Kidney epithelial cell (primary cell): ENCODE data around the gene TAS2R3. TPM values are rescaled to one million over a fixed set of nuclear protein-coding genes. Genes with fewer than 3 reads are reported as not detected.
"Not testable (repeated sequence)": the region's sequence is repeated elsewhere in the genome, so short reads cannot be mapped to it uniquely, and the experiment has no call there.

Source experiments
- DNase-seq: peaks from one replicate; pipeline ENCODE4 v3.0.0-alpha.2; 2010; ENCODE audit warnings: low read depth
- H3K27me3 ChIP-seq: 2 replicates; pipeline ENCODE4 v1.6.0; 2011; ENCODE audit warnings: low read length; ENCODE audit not compliant: control insufficient read depth, insufficient read depth
- H3K36me3 ChIP-seq: 2 replicates; pipeline ENCODE4 v1.5.1; 2011; ENCODE audit warnings: low read length; ENCODE audit not compliant: control insufficient read depth, insufficient read depth
- H3K4me3 ChIP-seq: 2 replicates; pipeline ENCODE4 v1.5.1; 2011; ENCODE audit warnings: low read depth, mild to moderate bottlenecking, control low read depth, low read length
- total RNA-seq: library from RNA; depleted of rRNA; stranded (reverse); fragments of >200 nt; gene quantifications from 2 replicates; pipeline ENCODE4 v1.2.3, GENCODE V29; 2015
- TF ChIP-seq, protein P1 (sequence below): IDR thresholded peaks from 2 replicates; pipeline ENCODE4 v1.5.1; 2011; ENCODE audit warnings: mild to moderate bottlenecking, moderate library complexity, low read length, control low read depth, inconsistent platforms; ENCODE audit not compliant: insufficient read depth, poor library complexity, severe bottlenecking

The TAS2R3 gene
- total RNA-seq, 1 donor from 2014 or later, result 0.29 TPM

DNA sequence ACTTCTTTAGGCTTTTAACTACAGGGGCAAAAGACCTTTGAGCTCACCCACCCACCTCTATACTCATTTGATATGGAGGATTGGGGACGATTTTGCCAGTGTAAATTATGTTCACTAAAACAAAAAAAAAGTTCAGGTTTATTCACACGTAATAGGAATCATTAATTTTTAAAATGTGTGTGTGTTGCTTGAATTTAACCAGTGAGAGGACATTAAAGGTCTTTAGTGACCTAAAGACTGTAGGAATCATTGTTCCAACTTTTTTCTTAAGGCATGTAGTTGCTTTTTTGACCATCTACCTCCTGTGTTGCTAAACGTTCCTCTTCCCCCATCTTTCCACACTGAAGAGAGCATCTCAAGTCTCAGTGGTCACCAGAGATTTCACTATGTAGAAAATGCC lies 24.6 kb upstream of the TAS2R3 start:
- Histone ChIP-seq H3K36me3 (peaks cover 4% of the 10 kb centered on the region), H3K27me3 (no peaks in the 10 kb centered on the region), H3K4me3 (peak overlapping the region; percentile 56)
- no peak for DNase-seq
- TF ChIP-seq, protein P1, sequence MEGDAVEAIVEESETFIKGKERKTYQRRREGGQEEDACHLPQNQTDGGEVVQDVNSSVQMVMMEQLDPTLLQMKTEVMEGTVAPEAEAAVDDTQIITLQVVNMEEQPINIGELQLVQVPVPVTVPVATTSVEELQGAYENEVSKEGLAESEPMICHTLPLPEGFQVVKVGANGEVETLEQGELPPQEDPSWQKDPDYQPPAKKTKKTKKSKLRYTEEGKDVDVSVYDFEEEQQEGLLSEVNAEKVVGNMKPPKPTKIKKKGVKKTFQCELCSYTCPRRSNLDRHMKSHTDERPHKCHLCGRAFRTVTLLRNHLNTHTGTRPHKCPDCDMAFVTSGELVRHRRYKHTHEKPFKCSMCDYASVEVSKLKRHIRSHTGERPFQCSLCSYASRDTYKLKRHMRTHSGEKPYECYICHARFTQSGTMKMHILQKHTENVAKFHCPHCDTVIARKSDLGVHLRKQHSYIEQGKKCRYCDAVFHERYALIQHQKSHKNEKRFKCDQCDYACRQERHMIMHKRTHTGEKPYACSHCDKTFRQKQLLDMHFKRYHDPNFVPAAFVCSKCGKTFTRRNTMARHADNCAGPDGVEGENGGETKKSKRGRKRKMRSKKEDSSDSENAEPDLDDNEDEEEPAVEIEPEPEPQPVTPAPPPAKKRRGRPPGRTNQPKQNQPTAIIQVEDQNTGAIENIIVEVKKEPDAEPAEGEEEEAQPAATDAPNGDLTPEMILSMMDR, result no peak

DNA sequence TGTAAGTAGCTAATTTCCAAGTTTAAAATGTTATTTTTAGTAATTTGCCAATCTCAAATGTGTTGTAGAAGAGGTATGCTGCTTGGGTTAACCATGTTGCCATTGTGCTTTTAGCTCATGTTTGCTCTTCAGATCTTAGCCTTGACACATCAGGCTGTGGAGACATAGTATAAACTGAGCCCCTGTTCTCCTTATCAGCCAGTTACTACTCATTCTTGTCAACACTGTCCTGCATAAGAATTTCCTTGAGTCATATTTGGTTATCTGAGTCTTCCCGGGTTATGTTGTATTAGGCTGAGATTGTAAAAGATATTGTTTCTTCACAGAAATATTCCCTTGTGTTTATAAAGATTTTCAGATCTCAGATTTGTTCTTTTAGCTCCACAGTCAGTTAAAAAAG lies 21.7 kb upstream of the TAS2R3 start:
- H3K4me3 ChIP-seq, result no peak overlapping the region
- H3K27me3 ChIP-seq, result no peaks in the 10 kb centered on the region
- TF ChIP-seq, protein P1, result no peak
- no peak for DNase-seq
- peaks cover 4% of the 10 kb centered on the region for H3K36me3 ChIP-seq

DNA sequence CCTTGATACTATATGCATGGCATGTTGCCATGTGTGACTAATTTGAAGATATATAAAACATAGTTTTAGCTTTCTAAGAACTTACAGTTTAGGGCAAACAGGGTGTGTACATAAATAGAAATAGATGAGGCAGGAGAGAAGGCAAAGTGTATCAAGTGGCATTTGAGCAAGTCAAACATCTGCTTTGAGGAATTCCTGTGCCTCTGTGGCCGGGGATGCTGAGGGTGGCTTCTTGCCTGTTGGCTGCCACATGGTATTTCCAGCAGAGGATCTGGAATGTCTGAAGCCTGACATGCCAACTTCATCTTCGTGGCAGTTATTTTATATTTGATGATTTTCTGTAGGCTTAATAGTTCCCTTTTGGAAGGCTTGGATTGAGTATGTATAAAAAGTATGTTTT lies 19.8 kb upstream of the TAS2R3 start:
- TF ChIP-seq, protein P1, result no peak
- Histone ChIP-seq H3K36me3 (peaks cover 4% of the 10 kb centered on the region), H3K27me3 (no peaks in the 10 kb centered on the region)

DNA sequence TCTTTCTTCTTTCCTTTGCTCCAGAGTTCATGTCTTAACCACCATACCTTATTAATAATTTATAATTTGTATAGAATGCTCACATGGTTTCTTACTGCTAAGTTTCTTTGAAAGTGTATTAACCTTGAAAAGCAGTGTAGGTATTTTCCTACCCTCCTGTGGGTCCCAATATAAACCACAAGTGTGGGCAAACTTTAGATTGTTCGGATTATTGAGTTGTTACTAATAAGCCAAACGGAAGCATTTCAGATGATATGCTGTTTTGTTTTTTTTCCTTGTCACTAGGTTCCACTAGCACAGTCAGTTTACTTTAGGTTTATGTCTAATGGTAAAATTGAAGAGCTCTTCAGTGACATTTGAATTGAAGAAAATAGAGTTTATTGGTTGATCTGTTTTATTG lies 15.5 kb upstream of the TAS2R3 start:
- TF ChIP-seq, protein P1, result no peak
- Histone ChIP-seq H3K27me3 (no peaks in the 10 kb centered on the region), H3K4me3 (no peak overlapping the region), H3K36me3 (peaks cover 2% of the 10 kb centered on the region)
- DNase-seq, result no peak

More for the DNA sequence above, 19.8 kb upstream of the TAS2R3 start:
- DNase-seq, result no peak
- no peak overlapping the region for H3K4me3 ChIP-seq

DNA sequence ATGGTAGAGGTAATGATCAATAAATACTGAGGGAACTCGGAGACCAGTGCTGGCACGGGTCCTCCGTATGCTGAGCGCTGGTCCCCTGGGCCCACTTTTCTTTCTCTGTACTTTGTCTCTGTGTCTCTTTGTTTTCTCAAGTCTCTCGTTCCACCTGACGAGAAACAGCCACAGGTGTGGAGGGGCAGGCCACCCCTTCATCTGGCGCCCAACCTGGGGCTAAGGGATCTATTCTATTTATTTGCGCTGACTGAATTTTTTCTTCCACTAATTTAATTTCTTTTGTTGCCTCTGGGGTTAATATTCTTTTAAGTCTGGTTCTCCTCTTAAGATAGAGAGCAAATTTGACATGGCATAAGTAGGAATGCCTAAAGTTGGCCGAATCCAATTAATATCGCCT lies 12.0 kb upstream of the TAS2R3 start:
- not testable (repeated sequence) for H3K27me3 ChIP-seq, H3K4me3 ChIP-seq, DNase-seq, H3K36me3 ChIP-seq

DNA sequence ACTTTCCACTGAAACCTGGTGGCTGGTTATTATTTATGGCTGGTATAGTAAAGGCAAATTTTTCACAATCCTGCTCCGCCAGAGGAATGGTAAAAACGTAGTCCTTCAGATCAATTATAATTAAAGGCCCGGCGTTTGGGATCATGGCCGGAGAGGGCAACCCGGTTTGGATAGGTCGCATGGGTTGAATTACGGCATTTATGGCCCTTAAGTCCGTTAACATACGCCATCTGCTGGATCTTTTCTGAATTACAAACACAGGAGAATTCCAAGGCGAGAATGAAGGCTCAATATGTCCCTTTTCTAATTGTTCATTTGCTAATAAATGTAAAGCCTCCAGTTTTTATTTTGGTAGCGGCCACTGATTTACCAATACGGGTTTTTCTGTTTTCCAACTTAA lies 11.3 kb upstream of the TAS2R3 start:
- TF ChIP-seq, protein P1, result peak; percentile 20
- Histone ChIP-seq H3K27me3 (no peaks in the 10 kb centered on the region), H3K36me3 (peaks cover 2% of the 10 kb centered on the region), H3K4me3 (no peak overlapping the region)
- no peak for DNase-seq
